ENCODE results near the gene C1orf53.
"Not testable (repeated sequence)": the region's sequence is repeated elsewhere in the genome, so short reads cannot be mapped to it uniquely, and the experiment has no call there.

GRCh38 chr1:197953472-197953871 is 51.0 kb downstream of the C1orf53 start:
- TF ChIP-seq CTCF, EZH2phosphoT487, EZH2 (IDR thresholded peaks at IDR 0.05): not testable (repeated sequence)
